Lung (tissue), 12 donors: ENCODE results near the gene TRIM56. TPM values are rescaled to one million over a fixed set of nuclear protein-coding genes. Genes with fewer than 3 reads are reported as not detected.

ENCODE experiments used
- ATAC-seq: fragments of 200-7000 bp; cut with Tn5 transposase; one replicate; pipeline ENCODE4 v1.9.1; 2020; ENCODE audit warnings: moderate number of reproducible peaks; ENCODE audit not compliant: insufficient read depth, low FRiP score
- DNase-seq, 3 donors: peaks; one replicate each; pipeline ENCODE4 v3.0.0-alpha.2; 2013 to 2017
- H3K27ac ChIP-seq, 2 donors: one replicate each; pipeline ENCODE4 v1.5.1; 2013; ENCODE audit warnings: mild to moderate bottlenecking in 2 of 2, moderate library complexity in 2 of 2, control low read depth in 1 of 2, inconsistent platforms in 1 of 2, low read depth in 1 of 2, low read length in 1 of 2
- H3K27me3 ChIP-seq, 3 donors: one replicate each; pipeline ENCODE4 v1.5.1; 2013; ENCODE audit warnings: low read length in 2 of 3; ENCODE audit not compliant: control insufficient read depth in 3 of 3, insufficient read depth in 3 of 3
- H3K36me3 ChIP-seq, 4 donors: one replicate each; pipeline ENCODE4 v1.5.1; 2013; ENCODE audit warnings: low read length in 4 of 4, mild to moderate bottlenecking in 1 of 4, moderate library complexity in 1 of 4; ENCODE audit not compliant: control insufficient read depth in 4 of 4, insufficient read depth in 4 of 4
- H3K4me1 ChIP-seq, 5 donors: one replicate each; pipeline ENCODE4 v1.5.1; 2013; ENCODE audit warnings: low read length in 5 of 5, mild to moderate bottlenecking in 2 of 5, moderate library complexity in 1 of 5; ENCODE audit not compliant: control insufficient read depth in 5 of 5, insufficient read depth in 5 of 5
- H3K4me3 ChIP-seq: one replicate; pipeline ENCODE4 v1.5.1; 2013; ENCODE audit warnings: mild to moderate bottlenecking, control low read depth, moderate library complexity
- H3K9ac ChIP-seq, 2 donors: one replicate each; pipeline ENCODE4 v1.5.1; 2013; ENCODE audit warnings: low read length in 2 of 2, control low read depth in 1 of 2; ENCODE audit not compliant: insufficient read depth in 1 of 2
- H3K9me3 ChIP-seq, 4 donors: one replicate each; pipeline ENCODE4 v1.5.1; 2013; ENCODE audit warnings: low read length in 3 of 4, mild to moderate bottlenecking in 1 of 4, moderate library complexity in 1 of 4; ENCODE audit not compliant: control insufficient read depth in 4 of 4, insufficient read depth in 3 of 4
- CTCF ChIP-seq: IDR thresholded peaks from 2 replicates; pipeline ENCODE4 v1.5.1; 2012; ENCODE audit warnings: mild to moderate bottlenecking; ENCODE audit errors: control extremely low read depth, extremely low read depth
- WGBS, 2 donors: extraction: QIAGEN DNeasy Blood & Tissue Kit; methylation state at CpG; one replicate each; pipeline ENCODE4 v1.1.7; 2013; 5-methylcytosine and 5-hydroxymethylcytosine counted together
- polyA plus RNA-seq, 2 donors: library from polyadenylated mRNA; stranded (reverse); fragments of 200-250 nt; gene quantifications; one replicate each; pipeline ENCODE4 v1.2.1, GENCODE V29; 2013
- total RNA-seq, 2 donors: library from RNA; depleted of rRNA in 1 of 2; stranded (reverse); fragments of >200 nt in 1 of 2; gene quantifications; one replicate each; pipeline ENCODE4 v1.2.1, GENCODE V29; 2014 to 2021
- donor health status: control.
- donor health status: control.
- donor health status: Bipolar disorder and iron deficiency.
- donor health status: healthy.
- donor health status: DM: yes; HTN: yes; CAD: no.

The TRIM56 gene
- total and polyA plus RNA-seq, 4 donors: 14.4 to 56.6 (median 24.1) TPM

DNA sequence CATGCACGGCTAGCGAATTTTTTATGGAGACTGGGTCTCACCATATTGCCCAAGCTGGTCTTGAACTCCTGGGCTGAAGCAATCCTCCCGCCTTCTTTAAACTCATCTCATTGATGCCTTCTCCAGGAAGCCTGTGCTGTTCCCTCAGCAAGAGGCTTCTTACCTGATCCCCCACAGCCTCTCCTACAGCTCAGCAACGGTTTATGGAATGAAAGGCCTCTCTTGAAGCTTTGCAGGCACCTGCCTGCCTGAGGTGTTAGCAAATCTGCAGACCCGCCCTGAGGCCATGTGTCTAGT, 468 bp upstream of the TRIM56 start:
- 54 to 59% methylated on average over 5 of the region's 5 CpGs for WGBS, 2 donors
- H3K4me1 ChIP-seq: peaks cover 0 to 24% (median 2%) of the 10 kb centered on the region in 5 donors
- H3K36me3 ChIP-seq: peaks cover 0 to 32% (median 6%) of the 10 kb centered on the region in 4 donors
- H3K27me3 ChIP-seq: no peaks in the 10 kb centered on the region
- H3K9me3 ChIP-seq: no peaks in the 10 kb centered on the region
- H3K27ac ChIP-seq: peak overlapping the region; percentile 86 to 96
- ATAC-seq: no peak
- no peak for DNase-seq
- no peak for TF ChIP-seq CTCF
- H3K9ac ChIP-seq: peak overlapping the region in 1 of 2 donors; percentile 82
- no peak overlapping the region for H3K4me3 ChIP-seq

DNA sequence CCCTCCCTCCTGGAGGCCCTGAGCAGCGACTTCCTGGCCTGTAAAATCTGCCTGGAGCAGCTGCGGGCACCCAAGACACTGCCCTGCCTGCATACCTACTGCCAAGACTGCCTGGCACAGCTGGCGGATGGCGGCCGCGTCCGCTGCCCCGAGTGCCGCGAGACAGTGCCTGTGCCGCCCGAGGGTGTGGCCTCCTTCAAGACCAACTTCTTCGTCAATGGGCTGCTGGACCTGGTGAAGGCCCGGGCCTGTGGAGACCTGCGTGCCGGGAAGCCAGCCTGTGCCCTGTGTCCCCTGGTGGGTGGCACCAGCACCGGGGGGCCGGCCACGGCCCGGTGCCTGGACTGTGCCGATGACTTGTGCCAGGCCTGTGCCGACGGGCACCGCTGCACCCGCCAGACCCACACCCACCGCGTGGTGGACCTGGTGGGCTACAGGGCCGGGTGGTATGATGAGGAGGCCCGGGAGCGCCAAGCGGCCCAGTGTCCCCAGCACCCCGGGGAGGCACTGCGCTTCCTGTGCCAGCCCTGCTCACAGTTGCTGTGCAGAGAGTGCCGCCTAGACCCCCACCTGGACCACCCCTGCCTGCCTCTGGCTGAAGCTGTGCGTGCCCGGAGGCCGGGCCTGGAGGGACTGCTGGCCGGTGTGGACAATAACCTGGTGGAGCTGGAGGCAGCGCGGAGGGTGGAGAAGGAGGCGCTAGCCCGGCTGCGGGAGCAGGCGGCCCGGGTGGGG, 2.2 kb downstream of the TRIM56 start:
- H3K9me3 ChIP-seq: no peaks in the 10 kb centered on the region
- 88 to 95% methylated on average over 40 to 45 of the region's 45 CpGs for WGBS, 2 donors
- H3K36me3 ChIP-seq: peaks cover 3 to 38% (median 14%) of the 10 kb centered on the region in 4 donors
- H3K4me1 ChIP-seq: peaks cover 0 to 24% (median 2%) of the 10 kb centered on the region in 5 donors
- no peak for TF ChIP-seq CTCF
- H3K9ac ChIP-seq: no peak overlapping the region
- peak overlapping the region; percentile 14 for H3K4me3 ChIP-seq
- no peak for ATAC-seq
- DNase-seq: no peak
- no peaks in the 10 kb centered on the region for H3K27me3 ChIP-seq
- H3K27ac ChIP-seq: peak overlapping the region in 1 of 2 donors; percentile 80

GRCh38 chr7:101088069-101088425, 2.8 kb downstream of the TRIM56 start:
- DNase-seq: no peak
- no peak overlapping the region for H3K9ac ChIP-seq
- H3K36me3 ChIP-seq: peaks cover 3 to 38% (median 14%) of the 10 kb centered on the region in 4 donors
- no peak for TF ChIP-seq CTCF
- peak overlapping the region in 1 of 2 donors; percentile 59 for H3K27ac ChIP-seq
- no peak overlapping the region for H3K4me3 ChIP-seq
- peaks cover 0 to 24% (median 2%) of the 10 kb centered on the region in 5 donors for H3K4me1 ChIP-seq
- ATAC-seq: no peak
- 96 to 97% methylated on average over 12 to 20 of the region's 21 CpGs for WGBS, 2 donors
- H3K27me3 ChIP-seq: no peaks in the 10 kb centered on the region
- no peaks in the 10 kb centered on the region for H3K9me3 ChIP-seq
